ENCODE results near the gene GLRA2.
"Not testable (repeated sequence)": the region's sequence is repeated elsewhere in the genome, so short reads cannot be mapped to it uniquely, and the experiment has no call there.

Gene GLRA2

GRCh38 chrX:14590693-14591424 lies 61.5 kb downstream of the GLRA2 start:
- no peak for DNase-seq (ENCODE audit: low read depth in 1 of 2, low spot score in 1 of 2)

DNA sequence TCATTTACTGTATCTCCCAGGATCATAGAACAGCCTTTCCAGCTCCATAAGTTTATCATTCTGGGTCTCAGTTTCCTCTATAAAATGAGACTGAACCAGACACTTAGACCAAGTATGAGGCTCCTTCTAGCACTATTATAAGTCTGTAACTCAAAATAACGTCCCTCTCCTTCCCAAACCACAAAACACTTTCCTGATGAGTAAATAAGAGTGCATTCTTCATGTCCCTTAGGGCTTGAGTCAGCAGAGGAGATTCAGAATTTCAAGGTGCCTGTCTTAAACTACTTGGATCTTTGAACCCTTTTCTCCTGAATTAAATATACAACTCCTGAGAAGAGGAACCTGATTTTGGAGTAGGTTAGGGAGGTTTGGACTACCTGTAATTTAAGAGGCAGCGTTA lies 62.6 kb downstream of the GLRA2 start:
- DNase-seq (ENCODE audit: low read depth in 1 of 2, low spot score in 1 of 2) = no peak

- no peak for DNase-seq (ENCODE audit: low read depth in 1 of 2, low spot score in 1 of 2)
Observed at GRCh38 chrX:14594521-14594920, 65.2 kb downstream of the GLRA2 start.

- DNase-seq (ENCODE audit: low read depth in 1 of 2, low spot score in 1 of 2) = no peak
Observed at GRCh38 chrX:14598330-14598729, 69.0 kb downstream of the GLRA2 start.

DNA sequence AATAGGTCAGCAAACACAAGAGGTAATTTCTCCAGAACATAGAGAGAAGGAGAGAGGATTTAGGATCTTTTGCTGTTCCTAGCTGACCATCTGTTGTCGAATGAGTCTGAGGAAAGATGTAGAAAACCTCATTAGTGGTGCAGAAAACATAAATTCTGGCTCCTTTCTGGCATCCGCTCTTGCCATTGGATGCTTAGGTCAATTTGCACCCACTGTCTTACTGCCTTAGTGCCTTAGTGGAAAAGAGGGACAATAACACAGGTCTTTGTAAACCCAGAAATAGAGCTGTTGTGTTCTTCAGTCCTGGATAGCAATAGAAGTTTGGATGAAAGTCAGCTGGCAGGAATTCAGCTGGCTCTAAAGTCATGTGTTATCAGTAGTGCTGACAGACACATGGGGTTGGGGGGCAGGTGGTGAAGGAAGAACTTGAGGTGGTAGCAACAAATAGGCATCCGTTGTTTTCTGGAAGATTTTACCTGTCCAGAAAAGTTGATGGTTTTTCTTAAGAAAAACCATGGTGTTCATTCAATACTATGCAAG lies 78.2 kb downstream of the GLRA2 start:
- no peak for DNase-seq (ENCODE audit: low read depth in 1 of 2, low spot score in 1 of 2)

- DNase-seq (ENCODE audit: low read depth in 1 of 2, low spot score in 1 of 2) = not testable (repeated sequence)
Observed at GRCh38 chrX:14612450-14612849, 83.1 kb downstream of the GLRA2 start.

GRCh38 chrX:14616301-14616700 lies 87.0 kb downstream of the GLRA2 start:
- DNase-seq (ENCODE audit: low read depth in 1 of 2, low spot score in 1 of 2) = no peak

DNA sequence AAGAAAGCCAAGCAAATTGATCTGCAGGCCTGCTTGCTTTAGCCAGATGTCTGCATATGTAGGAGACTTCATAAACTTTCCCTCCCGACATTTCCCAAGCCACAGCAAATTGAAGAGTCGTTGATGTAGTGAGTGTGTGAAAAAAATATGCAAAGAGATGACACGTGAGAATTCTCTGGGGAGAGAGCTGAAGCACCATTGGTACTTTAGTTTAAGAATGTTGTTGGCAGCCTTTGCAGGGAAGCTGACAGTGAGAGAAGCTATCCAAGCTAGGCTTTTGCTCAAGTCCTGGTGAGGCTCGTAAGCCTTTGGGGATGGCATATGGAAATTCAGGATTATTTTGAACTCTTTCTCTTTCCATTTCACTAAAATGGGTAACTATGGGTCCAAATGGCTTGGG lies 87.5 kb downstream of the GLRA2 start:
- DNase-seq (ENCODE audit: low read depth in 1 of 2, low spot score in 1 of 2) = no peak

- DNase-seq (ENCODE audit: low read depth in 1 of 2, low spot score in 1 of 2) = no peak
Observed at GRCh38 chrX:14618177-14618965, 89.0 kb downstream of the GLRA2 start.

- no peak for DNase-seq (ENCODE audit: low read depth in 1 of 2, low spot score in 1 of 2)
Observed at GRCh38 chrX:14630733-14631132, 101.4 kb downstream of the GLRA2 start.

- no peak for DNase-seq (ENCODE audit: low read depth in 1 of 2, low spot score in 1 of 2)
Observed at GRCh38 chrX:14641681-14642655, 112.6 kb downstream of the GLRA2 start.

GRCh38 chrX:14660970-14661369 lies 131.6 kb downstream of the GLRA2 start:
- no peak for DNase-seq (ENCODE audit: low read depth in 1 of 2, low spot score in 1 of 2)

DNA sequence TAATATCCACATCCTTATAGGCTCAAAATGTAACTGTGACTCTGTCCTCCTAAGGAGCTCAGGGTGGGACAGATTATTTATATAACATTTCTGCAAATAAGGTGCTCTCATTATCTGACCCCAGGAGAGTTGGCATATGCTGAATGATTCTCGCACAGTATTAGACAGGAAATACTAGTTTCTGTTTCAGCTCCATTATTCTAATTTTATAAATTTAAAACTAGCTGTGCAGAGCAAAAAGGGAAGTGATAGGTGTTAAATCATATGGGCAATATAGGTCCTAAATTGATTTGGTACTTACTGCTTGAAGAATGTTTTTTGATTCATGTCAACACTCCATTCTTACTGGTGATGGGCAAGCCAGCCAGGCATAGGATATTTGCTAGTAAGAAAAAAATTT lies 141.5 kb downstream of the GLRA2 start:
- DNase-seq (ENCODE audit: low read depth in 1 of 2, low spot score in 1 of 2) = no peak

- DNase-seq (ENCODE audit: low read depth in 1 of 2, low spot score in 1 of 2) = no peak
Observed at GRCh38 chrX:14672611-14673172, 143.4 kb downstream of the GLRA2 start.

DNA sequence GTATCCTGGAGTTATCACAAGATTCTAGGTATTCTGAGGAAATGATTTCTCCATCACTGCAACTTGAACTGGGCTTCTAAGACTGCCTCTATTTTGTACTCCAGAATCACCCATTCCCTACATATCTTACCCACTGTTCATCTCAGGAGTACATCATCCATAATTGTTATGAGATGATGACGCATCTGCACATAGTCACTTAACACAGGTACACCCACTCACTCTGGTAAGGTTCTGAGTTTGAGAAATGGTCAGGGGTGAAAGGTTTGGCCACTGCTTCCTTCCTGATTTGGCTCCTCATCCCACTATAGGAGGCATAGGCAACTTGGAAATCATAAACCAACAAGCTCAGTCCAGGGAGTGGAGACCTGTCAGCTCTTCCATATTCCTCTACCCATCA lies 143.9 kb downstream of the GLRA2 start:
- no peak for DNase-seq (ENCODE audit: low read depth in 1 of 2, low spot score in 1 of 2)

- DNase-seq (ENCODE audit: low read depth in 1 of 2, low spot score in 1 of 2) = peak in 1 of 2 donors; percentile 7
Observed at GRCh38 chrX:14673764-14674163, 144.4 kb downstream of the GLRA2 start.

- DNase-seq (ENCODE audit: low read depth in 1 of 2, low spot score in 1 of 2) = no peak
Observed at GRCh38 chrX:14675500-14675899, 146.2 kb downstream of the GLRA2 start.

DNA sequence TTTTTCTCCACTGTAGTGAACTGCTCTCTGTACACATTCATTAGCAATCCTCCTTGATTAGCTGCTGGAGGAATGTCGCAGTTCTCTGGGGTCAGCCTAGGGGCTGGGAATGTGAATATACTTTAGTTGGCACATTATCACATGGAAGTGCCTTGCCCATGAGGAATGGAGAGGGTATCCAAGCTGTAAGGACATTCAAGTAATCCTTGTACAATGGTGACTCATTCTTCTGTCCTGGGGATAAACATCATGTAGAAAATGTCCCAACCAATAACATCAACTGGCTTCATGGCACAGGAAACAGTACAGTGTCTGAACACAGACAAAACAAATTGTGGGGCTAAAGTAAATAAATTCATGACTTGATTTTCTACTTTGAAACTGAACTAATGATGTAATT lies 147.1 kb downstream of the GLRA2 start:
- no peak for DNase-seq (ENCODE audit: low read depth in 1 of 2, low spot score in 1 of 2)

- DNase-seq (ENCODE audit: low read depth in 1 of 2, low spot score in 1 of 2) = not testable (repeated sequence)
Observed at GRCh38 chrX:14688331-14688730, 159.0 kb downstream of the GLRA2 start.

GRCh38 chrX:14690553-14690952 lies 161.2 kb downstream of the GLRA2 start:
- no peak for DNase-seq (ENCODE audit: low read depth in 1 of 2, low spot score in 1 of 2)

- DNase-seq (ENCODE audit: low read depth in 1 of 2, low spot score in 1 of 2) = no peak
Observed at GRCh38 chrX:14694611-14695010, 165.3 kb downstream of the GLRA2 start.

All from activated CD4-positive, alpha-beta T cell treated with anti-CD3 and anti-CD28 coated beads, Interleukin-2, amount 50 U/mL, for 24 hours (primary cell).